Choroid plexus epithelial cell (primary cell): ENCODE measurements around the gene CAMK1G.

Experiments used
- DNase-seq: peaks from one replicate; pipeline ENCODE4 v3.0.0-alpha.2; 2010; ENCODE audit warnings: low read depth
- H3K4me3 ChIP-seq: 2 replicates; pipeline ENCODE4 v1.5.1; 2011; ENCODE audit warnings: low read depth, mild to moderate bottlenecking, control low read depth, low read length, moderate library complexity
- TF ChIP-seq, protein P1 (sequence below): conservative IDR thresholded peaks from 2 replicates; pipeline ENCODE4 v1.5.1; 2011; ENCODE audit warnings: low read depth, mild to moderate bottlenecking, control low read depth, inconsistent platforms, low read length, moderate library complexity

CAMK1G gene

GRCh38 chr1:209646558-209646957, 63.0 kb downstream of the CAMK1G start:
- peak; percentile 52 for DNase-seq
- TF ChIP-seq, protein P1, sequence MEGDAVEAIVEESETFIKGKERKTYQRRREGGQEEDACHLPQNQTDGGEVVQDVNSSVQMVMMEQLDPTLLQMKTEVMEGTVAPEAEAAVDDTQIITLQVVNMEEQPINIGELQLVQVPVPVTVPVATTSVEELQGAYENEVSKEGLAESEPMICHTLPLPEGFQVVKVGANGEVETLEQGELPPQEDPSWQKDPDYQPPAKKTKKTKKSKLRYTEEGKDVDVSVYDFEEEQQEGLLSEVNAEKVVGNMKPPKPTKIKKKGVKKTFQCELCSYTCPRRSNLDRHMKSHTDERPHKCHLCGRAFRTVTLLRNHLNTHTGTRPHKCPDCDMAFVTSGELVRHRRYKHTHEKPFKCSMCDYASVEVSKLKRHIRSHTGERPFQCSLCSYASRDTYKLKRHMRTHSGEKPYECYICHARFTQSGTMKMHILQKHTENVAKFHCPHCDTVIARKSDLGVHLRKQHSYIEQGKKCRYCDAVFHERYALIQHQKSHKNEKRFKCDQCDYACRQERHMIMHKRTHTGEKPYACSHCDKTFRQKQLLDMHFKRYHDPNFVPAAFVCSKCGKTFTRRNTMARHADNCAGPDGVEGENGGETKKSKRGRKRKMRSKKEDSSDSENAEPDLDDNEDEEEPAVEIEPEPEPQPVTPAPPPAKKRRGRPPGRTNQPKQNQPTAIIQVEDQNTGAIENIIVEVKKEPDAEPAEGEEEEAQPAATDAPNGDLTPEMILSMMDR = peak; percentile 57
- no peak overlapping the region for H3K4me3 ChIP-seq

DNA sequence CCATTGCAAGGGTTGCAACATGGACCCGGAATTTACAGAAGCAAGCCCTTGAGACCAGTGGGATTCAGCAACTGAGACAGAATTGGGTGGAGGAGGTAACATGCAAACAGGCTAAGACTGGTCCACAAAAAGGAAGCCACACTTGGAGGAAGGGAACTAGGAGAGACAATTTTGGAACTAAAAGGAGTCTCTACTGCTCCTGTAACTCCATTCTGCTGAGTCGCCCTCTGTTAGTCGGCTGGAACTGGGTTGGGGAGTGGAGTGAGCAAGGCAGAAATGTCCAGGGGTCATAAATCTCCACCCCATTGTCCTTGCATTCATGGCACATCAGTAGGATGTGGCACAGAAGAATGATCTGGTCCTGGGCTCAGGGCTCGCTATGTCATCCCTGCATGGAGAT, 63.6 kb downstream of the CAMK1G start:
- no peak for DNase-seq
- no peak overlapping the region for H3K4me3 ChIP-seq
- TF ChIP-seq, protein P1 = no peak

DNA sequence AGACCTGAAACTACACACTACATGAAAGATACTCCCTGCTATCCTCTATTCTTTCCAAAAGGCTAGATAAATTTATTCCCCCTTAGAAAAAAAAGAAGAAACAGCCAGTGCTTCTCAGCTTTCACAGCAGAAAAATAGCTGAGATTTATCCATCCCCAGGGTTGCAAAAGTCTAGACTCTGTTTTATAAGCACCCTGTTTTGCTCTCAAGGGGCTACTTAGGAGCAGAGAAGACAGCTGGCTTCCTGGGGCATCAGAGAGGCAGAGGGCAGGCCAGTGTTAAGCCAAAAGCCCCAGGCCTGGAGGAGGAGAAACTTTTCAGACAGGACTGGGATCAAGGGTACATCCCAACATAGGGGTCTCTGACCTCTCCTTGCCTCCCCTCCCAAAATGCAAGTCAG, 64.8 kb downstream of the CAMK1G start:
- H3K4me3 ChIP-seq = no peak overlapping the region

GRCh38 chr1:209648931-209649776, 65.6 kb downstream of the CAMK1G start:
- no peak overlapping the region for H3K4me3 ChIP-seq
- TF ChIP-seq, protein P1 = no peak
- DNase-seq = peak; percentile 97

More for the DNA sequence above, 64.8 kb downstream of the CAMK1G start:
- peak; percentile 30 for DNase-seq
- TF ChIP-seq, protein P1 = no peak

DNA sequence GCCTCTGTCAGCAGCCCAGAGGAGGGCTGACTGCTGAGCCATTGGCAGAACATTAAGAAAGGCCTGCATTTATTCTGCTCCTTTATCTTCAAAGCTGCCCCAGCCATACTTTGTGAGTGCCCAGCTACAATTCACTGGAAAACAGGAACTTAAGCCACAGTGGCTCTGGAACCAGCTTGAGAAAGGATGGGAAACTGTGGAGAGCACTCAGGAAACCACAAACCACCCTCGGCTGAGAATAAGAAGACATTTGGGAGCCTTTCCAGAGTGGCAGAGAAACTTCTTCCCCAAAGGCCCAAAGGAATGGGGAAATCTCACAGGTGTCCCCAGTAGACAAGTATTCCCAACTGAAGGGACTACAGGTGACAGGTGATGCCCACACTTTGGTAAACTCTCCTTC, 66.9 kb downstream of the CAMK1G start:
- TF ChIP-seq, protein P1 = no peak
- H3K4me3 ChIP-seq = no peak overlapping the region
- no peak for DNase-seq

- TF ChIP-seq, protein P1 = no peak
- peak; percentile 75 for DNase-seq
- H3K4me3 ChIP-seq = no peak overlapping the region
These were observed 67.6 kb downstream of the CAMK1G start for GRCh38 chr1:209651138-209651587.
